H1 (cell line): ENCODE data around the gene FGL2. TPM values are rescaled to one million over a fixed set of nuclear protein-coding genes. Genes with fewer than 3 reads are reported as not detected.

Source experiments
- CTCF ChIA-PET: fragments of 300-600 bp; sonication (Branson Sonifier 250); formaldehyde crosslinking; loops from one replicate; lab custom pipeline; 2021; ENCODE audit not compliant: partially characterized antibody; lab: Charles Lee
- POLR2A ChIA-PET: fragments of 300-600 bp; sonication (Branson Sonifier 250); formaldehyde crosslinking; loops from one replicate; lab custom pipeline; 2021; ENCODE audit warnings: inconsistent platforms; ENCODE audit not compliant: partially characterized antibody; lab: Charles Lee
- DNase-seq, 2 experiments: peaks; one replicate each; pipeline versions ENCODE4 v3.0.0 to v3.0.0-alpha.2; 2010 to 2022; ENCODE audit warnings: low spot score in 2 of 2, low read depth in 1 of 2, mixed read lengths in 1 of 2
- FAIRE-seq: peaks from 2 replicates; lab custom pipeline; 2011; peaks lifted over from hg19 to GRCh38; lab: Jason Lieb, UNC
- H2AFZ ChIP-seq: 2 replicates; pipeline ENCODE4 v1.8.1; 2012; ENCODE audit warnings: low read length, inconsistent platforms
- H2AK5ac ChIP-seq: 2 replicates; pipeline ENCODE4 v1.6.1; 2013; ENCODE audit warnings: low read depth, low read length
- H2BK120ac ChIP-seq: replicated peaks from 2 replicates; pipeline ENCODE3; 2013; ENCODE audit warnings: low read depth, low read length, inconsistent platforms
- H2BK12ac ChIP-seq: 2 replicates; pipeline ENCODE4 v1.6.1; 2013; ENCODE audit warnings: low read depth, low read length
- H2BK15ac ChIP-seq: 2 replicates; pipeline ENCODE4 v1.6.1; 2013; ENCODE audit warnings: low read length
- H2BK20ac ChIP-seq: 2 replicates; pipeline ENCODE4 v1.6.1; 2013; ENCODE audit warnings: low read length
- H2BK5ac ChIP-seq: 2 replicates; pipeline ENCODE4 v1.6.1; 2013; ENCODE audit warnings: low read depth, low read length
- H3K14ac ChIP-seq: 2 replicates; pipeline ENCODE4 v1.6.1; 2013; ENCODE audit warnings: inconsistent platforms; ENCODE audit not compliant: insufficient read length
- H3K18ac ChIP-seq: 2 replicates; pipeline ENCODE4 v1.6.1; 2013; ENCODE audit warnings: low read length; ENCODE audit errors: extremely low read depth
- H3K23ac ChIP-seq: 2 replicates; pipeline ENCODE4 v1.6.1; 2013; ENCODE audit warnings: inconsistent platforms; ENCODE audit not compliant: insufficient read length
- H3K23me2 ChIP-seq: 2 replicates; pipeline ENCODE4 v1.6.1; 2013; ENCODE audit warnings: low read depth, low read length
- H3K27ac ChIP-seq: 2 replicates; pipeline ENCODE4 v1.6.1; 2011; ENCODE audit warnings: low read depth, low read length, inconsistent platforms
- H3K27me3 ChIP-seq, 4 experiments: replicated peaks in 1 of 4; 1 replicate in 1 of 4; 2 replicates in 3 of 4; pipeline versions ENCODE4 v1.6.1 to v1.8.1; 2011 to 2013; ENCODE audit warnings: low read length in 3 of 4, mild to moderate bottlenecking in 3 of 4, inconsistent platforms in 2 of 4, mixed read lengths in 2 of 4, moderate library complexity in 1 of 4; ENCODE audit not compliant: control insufficient read depth in 3 of 4, insufficient read depth in 3 of 4; ENCODE audit errors: extremely low read depth in 1 of 4
- H3K36me3 ChIP-seq, 4 experiments: 2 replicates each; pipeline versions ENCODE4 v1.6.1 to v1.8.1; 2011 to 2013; ENCODE audit warnings: mild to moderate bottlenecking in 4 of 4, low read length in 3 of 4, moderate library complexity in 2 of 4, control low read depth in 1 of 4, inconsistent platforms in 1 of 4; ENCODE audit not compliant: insufficient read depth in 4 of 4, control insufficient read depth in 2 of 4
- H3K4ac ChIP-seq: replicated peaks from 2 replicates; pipeline ENCODE3; 2013; ENCODE audit warnings: low read length, low read depth, mixed read lengths, inconsistent platforms; ENCODE audit not compliant: insufficient read length
- H3K4me1 ChIP-seq, 4 experiments: replicated peaks in 1 of 4; 1 replicate in 1 of 4; 2 replicates in 3 of 4; pipeline versions ENCODE4 v1.6.1 to v1.8.1; 2011 to 2013; ENCODE audit warnings: low read length in 3 of 4, inconsistent platforms in 2 of 4, mixed read lengths in 1 of 4; ENCODE audit not compliant: insufficient read depth in 4 of 4, control insufficient read depth in 3 of 4
- H3K4me2 ChIP-seq, 2 experiments: 2 replicates each; pipeline versions ENCODE4 v1.6.1 to v1.8.1; 2011 to 2013; ENCODE audit warnings: low read depth in 2 of 2, low read length in 2 of 2, control low read depth in 1 of 2, inconsistent platforms in 1 of 2, mild to moderate bottlenecking in 1 of 2; ENCODE audit not compliant: insufficient read depth in 1 of 2
- H3K4me3 ChIP-seq, 4 experiments: fragments of 200-600, 300-600 bp in 1 of 4; sonication (generic), shearing (Covaris generic), sonication (Bioruptor Twin) in 1 of 4; 2 replicates each; pipeline versions ENCODE4 v1.5.1 to v1.8.1; 2011 to 2016; ENCODE audit warnings: low read length in 4 of 4, low read depth in 3 of 4, control low read depth in 2 of 4, inconsistent platforms in 2 of 4, mild to moderate bottlenecking in 2 of 4, mixed read lengths in 1 of 4, moderate library complexity in 1 of 4; ENCODE audit not compliant: insufficient read depth in 2 of 4; ENCODE audit errors: extremely low read depth in 1 of 4
- H3K56ac ChIP-seq: replicated peaks from 2 replicates; pipeline ENCODE3; 2013; ENCODE audit warnings: low read depth, mild to moderate bottlenecking, mixed read lengths, low read length, inconsistent platforms; ENCODE audit not compliant: insufficient read length
- H3K79me1 ChIP-seq: 2 replicates; pipeline ENCODE4 v1.6.1; 2013; ENCODE audit warnings: low read depth, low read length, control low read depth
- H3K79me2 ChIP-seq, 2 experiments: 2 replicates each; pipeline versions ENCODE4 v1.6.1 to v1.8.1; 2012 to 2013; ENCODE audit warnings: low read length in 2 of 2, mild to moderate bottlenecking in 2 of 2, inconsistent platforms in 1 of 2; ENCODE audit not compliant: insufficient read depth in 2 of 2, control insufficient read depth in 1 of 2
- H3K9ac ChIP-seq, 4 experiments: replicated peaks in 1 of 4; 1 replicate in 1 of 4; 2 replicates in 3 of 4; pipeline versions ENCODE4 v1.6.1 to v1.8.1; 2011 to 2013; ENCODE audit warnings: low read depth in 3 of 4, low read length in 3 of 4, control low read depth in 2 of 4, mild to moderate bottlenecking in 2 of 4, moderate library complexity in 2 of 4, inconsistent platforms in 1 of 4; ENCODE audit errors: extremely low read depth in 1 of 4
- H3K9me3 ChIP-seq, 2 experiments: 2 replicates each; pipeline versions ENCODE4 v1.6.1 to v1.8.1; 2012 to 2013; ENCODE audit warnings: mild to moderate bottlenecking in 2 of 2, moderate library complexity in 2 of 2, control low read depth in 1 of 2, inconsistent platforms in 1 of 2, low read depth in 1 of 2, low read length in 1 of 2, mixed read lengths in 1 of 2; ENCODE audit not compliant: insufficient read depth in 2 of 2
- H4K20me1 ChIP-seq, 2 experiments: replicated peaks in 1 of 2; 2 replicates each; pipeline versions ENCODE3 to v1.8.1; 2011 to 2013; ENCODE audit warnings: inconsistent platforms in 2 of 2, low read length in 2 of 2, mild to moderate bottlenecking in 1 of 2; ENCODE audit not compliant: insufficient read depth in 2 of 2, control insufficient read depth in 1 of 2
- H4K5ac ChIP-seq: 2 replicates; pipeline ENCODE4 v1.6.1; 2013; ENCODE audit warnings: low read length, low read depth, mixed read lengths, inconsistent platforms; ENCODE audit not compliant: insufficient read length
- H4K8ac ChIP-seq: 2 replicates; pipeline ENCODE4 v1.8.0; 2013; ENCODE audit warnings: mild to moderate bottlenecking, moderate library complexity, low read length, inconsistent platforms; ENCODE audit not compliant: insufficient read depth; ENCODE audit errors: extremely low read depth
- H4K91ac ChIP-seq: replicated peaks from 2 replicates; pipeline ENCODE3; 2013; ENCODE audit warnings: low read length, mixed read lengths, inconsistent platforms; ENCODE audit not compliant: insufficient read length
- ASH2L ChIP-seq: fragments of 200-600, 300-600 bp; sonication (generic); IDR thresholded peaks from one replicate; pipeline ENCODE4 v1.7.1; 2017; ENCODE audit warnings: low read length
- CBX5 ChIP-seq: fragments of 300-800, 300-1000 bp; sonication (generic); IDR thresholded peaks from 2 replicates; pipeline ENCODE4 v1.7.1; 2016; ENCODE audit warnings: antibody characterized with exemption, low read length, low read depth
- CREB1 ChIP-seq: IDR thresholded peaks from 2 replicates; pipeline ENCODE4 v1.6.1; 2012; ENCODE audit warnings: inconsistent platforms
- CTCF ChIP-seq, 3 experiments: IDR thresholded peaks; 1 replicate in 2 of 3; 2 replicates in 1 of 3; pipeline versions ENCODE4 v1.5.1 to v1.6.1; 2011; ENCODE audit warnings: low read length in 3 of 3, mild to moderate bottlenecking in 3 of 3, inconsistent platforms in 2 of 3, low read depth in 1 of 3, moderate library complexity in 1 of 3; ENCODE audit not compliant: insufficient read depth in 1 of 3; ENCODE audit errors: control extremely low read depth in 1 of 3
- MAFK ChIP-seq: IDR thresholded peaks from 2 replicates; pipeline ENCODE4 v1.6.1; 2012; ENCODE audit warnings: low read depth, mild to moderate bottlenecking, improper control_type of control experiment, low read length
- RAD21 ChIP-seq, 2 experiments: IDR thresholded peaks in 1 of 2; conservative IDR thresholded peaks in 1 of 2; 2 replicates each; pipeline ENCODE4 v1.6.1; 2011; ENCODE audit warnings: low read depth in 2 of 2, low read length in 2 of 2, improper control_type of control experiment in 1 of 2, inconsistent platforms in 1 of 2, mild to moderate bottlenecking in 1 of 2, moderate library complexity in 1 of 2
- RXRA ChIP-seq: IDR thresholded peaks from 2 replicates; pipeline ENCODE4 v1.6.1; 2011; ENCODE audit warnings: low read depth, mild to moderate bottlenecking, low read length, moderate library complexity; ENCODE audit not compliant: insufficient read depth
- SAP30 ChIP-seq: fragments of 300-600 bp; sonication (generic); IDR thresholded peaks from 2 replicates; pipeline ENCODE4 v1.7.1; 2012; ENCODE audit warnings: low read length, moderate library complexity, mild to moderate bottlenecking, inconsistent platforms; ENCODE audit not compliant: insufficient read depth, insufficient replicate concordance
- SIX5 ChIP-seq: IDR thresholded peaks from 2 replicates; pipeline ENCODE4 v1.6.1; 2011; ENCODE audit warnings: mild to moderate bottlenecking, low read depth, low read length
- TAF7 ChIP-seq: optimal IDR thresholded peaks from 2 replicates; pipeline ENCODE3; 2011; ENCODE audit warnings: low read depth, mild to moderate bottlenecking, inconsistent platforms, low read length, moderate library complexity, borderline replicate concordance
- TEAD4 ChIP-seq: IDR thresholded peaks from 2 replicates; pipeline ENCODE4 v1.6.1; 2012; ENCODE audit warnings: low read depth, low read length, inconsistent platforms, mixed read lengths
- WGBS, 2 experiments: shearing (Covaris generic) in 1 of 2; methylation state at CpG; one replicate each; pipeline versions ENCODE4 v1.1.6 to v1.1.7; 2013 to 2015; ENCODE audit warnings: low lambda C conversion rate in 2 of 2, mixed read lengths in 2 of 2, inconsistent platforms in 1 of 2, low coverage in 1 of 2, missing lambda C conversion rate in 1 of 2; ENCODE audit not compliant: insufficient replicate concordance in 2 of 2, insufficient coverage in 1 of 2, insufficient read length in 1 of 2; ENCODE audit errors: extremely low coverage in 1 of 2, missing lambda C conversion rate in 1 of 2; 5-methylcytosine and 5-hydroxymethylcytosine counted together
- polyA plus RNA-seq, 7 experiments: library from polyadenylated mRNA; depleted of rRNA in 3 of 7; stranded (reverse) in 5 of 7; unstranded in 2 of 7; fragments of >200 nt in 5 of 7; fragments of 200-250 nt in 2 of 7; gene quantifications; 1 replicate in 5 of 7; 2 replicates in 1 of 7; 4 replicates in 1 of 7; pipeline versions ENCODE4 v1.2.1 to v1.2.3, GENCODE V29; 2011 to 2013; ENCODE audit warnings: missing spikeins in 2 of 7, mixed read lengths in 2 of 7
- total RNA-seq: library from RNA; stranded (reverse); fragmentation: NEBNext Ultra II Directional; extraction: Animal tissue kit (Norgen Biotek cat#: 25700); gene quantifications from 2 replicates; pipeline ENCODE4 v1.2.1, GENCODE V29; 2021
- TF ChIP-seq, protein P1 (sequence below): IDR thresholded peaks from 2 replicates; pipeline ENCODE4 v1.6.1; 2012; ENCODE audit warnings: inconsistent platforms

Gene FGL2
- total and polyA plus RNA-seq, 2 of the 8 experiments (the other 6 are each of a cell fraction or from before 2014, with no cell fraction given) = not detected

GRCh38 chr7:77184990-77185389 lies 14.6 kb downstream of the FGL2 start:
- Histone ChIP-seq H3K4me3 (no peak overlapping the region), H2BK5ac (no peak overlapping the region), H3K9me3 (no peaks in the 10 kb centered on the region), H3K14ac (no peak overlapping the region), H4K8ac (no peak overlapping the region), H2BK15ac (no peak overlapping the region), H2BK20ac (no peak overlapping the region), H3K27ac (no peak overlapping the region), H3K27me3 (no peaks in the 10 kb centered on the region), H4K20me1 (no peaks in the 10 kb centered on the region), H2AFZ (no peak overlapping the region), H3K18ac (no peak overlapping the region), H4K91ac (no peak overlapping the region), H3K4me1 (no peaks in the 10 kb centered on the region), H2BK120ac (no peak overlapping the region), H3K79me2 (no peaks in the 10 kb centered on the region), H2BK12ac (no peak overlapping the region), H2AK5ac (no peak overlapping the region), H3K23ac (no peak overlapping the region), H3K79me1 (no peaks in the 10 kb centered on the region), H4K5ac (no peak overlapping the region), H3K9ac (no peak overlapping the region), H3K4ac (no peak overlapping the region), H3K23me2 (no peaks in the 10 kb centered on the region), H3K36me3 (no peaks in the 10 kb centered on the region), H3K56ac (no peak overlapping the region), H3K4me2 (no peak overlapping the region)
- ChIA-PET CTCF (no interaction called here), POLR2A (no interaction called here)
- FAIRE-seq (no peak), DNase-seq (no peak)
- 95% methylated on average over 3 of the region's 3 CpGs; no CpG with 5 or more reads in 1 of the 2 experiments for WGBS, 2 experiments
- TF ChIP-seq ASH2L (no peak), TAF7 (no peak), CREB1 (no peak), SAP30 (no peak), CTCF (IDR thresholded peaks at IDR 0.05; ENCODE audit: control extremely low read depth in 1 of 3, insufficient read depth in 1 of 3, low read depth in 1 of 3, low read length in 3 of 3) (no peak), SIX5 (no peak), TEAD4 (no peak), RXRA (no peak), MAFK (no peak), RAD21 (IDR thresholded peaks at IDR 0.05 in 1 of 2, conservative IDR thresholded peaks at IDR 0.05 in 1 of 2; ENCODE audit: low read depth in 2 of 2, low read length in 2 of 2) (no peak), CBX5 (no peak)
- TF ChIP-seq, protein P1, sequence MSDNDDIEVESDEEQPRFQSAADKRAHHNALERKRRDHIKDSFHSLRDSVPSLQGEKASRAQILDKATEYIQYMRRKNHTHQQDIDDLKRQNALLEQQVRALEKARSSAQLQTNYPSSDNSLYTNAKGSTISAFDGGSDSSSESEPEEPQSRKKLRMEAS = no peak
